GM21786 (cell line): Measurements from ENCODE around the gene DOK7.
"Not testable (repeated sequence)": the region's sequence is repeated elsewhere in the genome, so short reads cannot be mapped to it uniquely, and the experiment has no call there.

Experiments used
- ATAC-seq: cut with Tn5 transposase; IDR thresholded peaks from one replicate; pipeline ENCODE4 v1.9.1; 2021; ENCODE audit not compliant: unreplicated experiment

DOK7 gene

GRCh38 chr4:3531879-3532750, 69.0 kb downstream of the DOK7 start, which contains the start of gene LRPAP1:
Gene LRPAP1, minus strand, starts transcription at chr4:3532422. Its CDS starts 10 bp downstream, at chr4:3532412.
- ATAC-seq, result peak; percentile 78

GRCh38 chr4:3532751-3533422, 69.8 kb downstream of the DOK7 start:
- ATAC-seq, result peak; percentile 18

- ATAC-seq, result no peak
These were observed 70.3 kb downstream of the DOK7 start for GRCh38 chr4:3533423-3533820.

- not testable (repeated sequence) for ATAC-seq
These were observed 72.7 kb downstream of the DOK7 start for GRCh38 chr4:3535812-3536211.

GRCh38 chr4:3538906-3539305, 75.8 kb downstream of the DOK7 start:
- ATAC-seq, result not testable (repeated sequence)

GRCh38 chr4:3543415-3543814, 80.3 kb downstream of the DOK7 start:
- not testable (repeated sequence) for ATAC-seq
